CD14-positive monocyte (primary cell): ENCODE measurements around the gene SEM1. TPM values are rescaled to one million over a fixed set of nuclear protein-coding genes. Genes with fewer than 3 reads are reported as not detected.

Experiments used
- DNase-seq, 3 donors: peaks; one replicate each; pipeline ENCODE4 v3.0.0-alpha.2; 2011 to 2022
- H2AFZ ChIP-seq: 2 replicates; pipeline ENCODE4 v1.6.0; 2012; ENCODE audit warnings: mild to moderate bottlenecking, low read depth, low read length, inconsistent platforms; ENCODE audit not compliant: insufficient read depth, poor library complexity, severe bottlenecking
- H3K27ac ChIP-seq, 2 donors: 1 replicate in 1 of 2; 2 replicates in 1 of 2; pipeline ENCODE4 v1.5.1; 2012 to 2013; ENCODE audit warnings: low read length in 2 of 2, control low read depth in 1 of 2, inconsistent platforms in 1 of 2, low read depth in 1 of 2, mild to moderate bottlenecking in 1 of 2
- H3K27me3 ChIP-seq, 2 donors: one replicate each; pipeline versions ENCODE4 v1.6.0 to v1.6.1; 2011 to 2013; ENCODE audit warnings: low read length in 2 of 2; ENCODE audit not compliant: control insufficient read depth in 2 of 2, insufficient read depth in 2 of 2
- H3K36me3 ChIP-seq, 2 donors: replicated peaks in 1 of 2; 1 replicate in 1 of 2; 2 replicates in 1 of 2; pipeline versions ENCODE4 v1.5.1 to v1.6.1; 2012 to 2013; ENCODE audit warnings: low read length in 2 of 2, control low read depth in 1 of 2, inconsistent platforms in 1 of 2, mild to moderate bottlenecking in 1 of 2; ENCODE audit not compliant: insufficient read depth in 2 of 2, control insufficient read depth in 1 of 2
- H3K4me1 ChIP-seq, 2 donors: 1 replicate in 1 of 2; 2 replicates in 1 of 2; pipeline versions ENCODE4 v1.5.1 to v1.6.1; 2012 to 2013; ENCODE audit warnings: low read length in 2 of 2, control low read depth in 1 of 2, inconsistent platforms in 1 of 2, mild to moderate bottlenecking in 1 of 2, moderate library complexity in 1 of 2; ENCODE audit not compliant: insufficient read depth in 2 of 2, control insufficient read depth in 1 of 2
- H3K4me2 ChIP-seq: replicated peaks from 2 replicates; pipeline ENCODE3; 2012; ENCODE audit warnings: low read length, moderate library complexity, mild to moderate bottlenecking; ENCODE audit not compliant: poor library complexity, severe bottlenecking; ENCODE audit errors: extremely low read depth
- H3K4me3 ChIP-seq, 3 experiments: fragments of 200-600 bp in 1 of 3; sonication (generic) in 1 of 3; replicated peaks in 1 of 3; 1 replicate in 2 of 3; 2 replicates in 1 of 3; pipeline ENCODE4 v1.5.1; 2011 to 2013; ENCODE audit warnings: low read length in 3 of 3, mild to moderate bottlenecking in 3 of 3, control low read depth in 2 of 3, low read depth in 2 of 3, inconsistent platforms in 1 of 3, moderate library complexity in 1 of 3
- H3K79me2 ChIP-seq: 2 replicates; pipeline ENCODE4 v1.6.0; 2012; ENCODE audit warnings: mild to moderate bottlenecking, control low read depth, inconsistent platforms, low read length, moderate library complexity; ENCODE audit not compliant: insufficient read depth
- H3K9ac ChIP-seq: 2 replicates; pipeline ENCODE4 v1.6.0; 2017; ENCODE audit warnings: low read length, mild to moderate bottlenecking; ENCODE audit not compliant: insufficient read depth, poor library complexity, severe bottlenecking
- H3K9me3 ChIP-seq, 2 donors: replicated peaks in 1 of 2; 1 replicate in 1 of 2; 2 replicates in 1 of 2; pipeline versions ENCODE4 v1.5.1 to v1.6.1; 2012 to 2013; ENCODE audit warnings: low read length in 2 of 2, control low read depth in 1 of 2; ENCODE audit not compliant: control insufficient read depth in 1 of 2, insufficient read depth in 1 of 2
- H4K20me1 ChIP-seq: 2 replicates; pipeline ENCODE4 v1.6.0; 2012; ENCODE audit warnings: mild to moderate bottlenecking, low read length, control low read depth, moderate library complexity; ENCODE audit not compliant: insufficient read depth
- H3K27ac Mint-ChIP-seq, 7 donors: one replicate each; pipeline ENCODE4 v1.8.0; 2020; ENCODE audit warnings: mild to moderate bottlenecking in 7 of 7, mixed read lengths in 7 of 7, moderate library complexity in 6 of 7, inconsistent platforms in 2 of 7
- H3K27me3 Mint-ChIP-seq, 3 donors: one replicate each; pipeline ENCODE4 v1.8.0; 2021 to 2022; ENCODE audit warnings: low read depth in 3 of 3, mild to moderate bottlenecking in 3 of 3, mixed read lengths in 3 of 3, moderate library complexity in 3 of 3, inconsistent platforms in 1 of 3
- H3K36me3 Mint-ChIP-seq, 2 donors: one replicate each; pipeline ENCODE4 v1.8.0; 2020; ENCODE audit warnings: mixed read lengths in 2 of 2, inconsistent platforms in 1 of 2, mild to moderate bottlenecking in 1 of 2
- H3K4me1 Mint-ChIP-seq: one replicate; pipeline ENCODE4 v1.8.0; 2020; ENCODE audit warnings: mild to moderate bottlenecking, mixed read lengths
- H3K4me3 Mint-ChIP-seq, 2 donors: one replicate each; pipeline ENCODE4 v1.8.0; 2020; ENCODE audit warnings: mild to moderate bottlenecking in 2 of 2, mixed read lengths in 2 of 2, moderate library complexity in 1 of 2
- H3K9me3 Mint-ChIP-seq, 7 donors: one replicate each; pipeline ENCODE4 v1.8.0; 2020 to 2022; ENCODE audit warnings: mixed read lengths in 7 of 7, mild to moderate bottlenecking in 6 of 7, moderate library complexity in 6 of 7, inconsistent platforms in 2 of 7
- CTCF ChIP-seq: fragments of 200-600 bp; IDR thresholded peaks from one replicate; pipeline ENCODE4 v1.8.0; 2022; ENCODE audit warnings: antibody characterized with exemption, mild to moderate bottlenecking
- WGBS: methylation state at CpG from one replicate; pipeline ENCODE4 v1.1.5; 2013; ENCODE audit warnings: missing lambda C conversion rate; ENCODE audit not compliant: insufficient coverage; 5-methylcytosine and 5-hydroxymethylcytosine counted together
- intact Hi-C, 2 donors: fragments of 100-400 bp; cut with micrococcal nuclease; formaldehyde crosslinking; loops; one replicate each; pipeline versions ENCODE4 v1.15.0 to v1.15.1; 2023
- polyA plus RNA-seq, 3 donors: library from polyadenylated mRNA; depleted of rRNA in 1 of 3; unstranded in 2 of 3; stranded (reverse) in 1 of 3; fragments of 300-500 nt in 2 of 3; fragments of >200 nt in 1 of 3; fragmentation: Illumina TruSeq in 2 of 3; gene quantifications; 1 replicate in 2 of 3; 2 replicates in 1 of 3; pipeline ENCODE4 v1.2.3, GENCODE V29; 2012 to 2021

The SEM1 gene
- polyA plus RNA-seq, 3 donors: 8.0 to 117 (median 98.1) TPM

- Histone ChIP-seq H3K4me2 (no peak overlapping the region), H2AFZ (no peak overlapping the region)
- no peak overlapping the region for H3K4me3 Mint-ChIP-seq
These were observed 24.7 kb upstream of the SEM1 start for GRCh38 chr7:96734343-96734742.

GRCh38 chr7:96729820-96730219 is 20.2 kb upstream of the SEM1 start:
- Histone ChIP-seq H3K27ac (no peak overlapping the region), H3K36me3 (no peaks in the 10 kb centered on the region), H3K4me3 (no peak overlapping the region), H2AFZ (no peak overlapping the region), H4K20me1 (no peaks in the 10 kb centered on the region), H3K4me2 (no peak overlapping the region), H3K27me3 (peaks cover 0 to 2% of the 10 kb centered on the region in 2 donors), H3K4me1 (no peaks in the 10 kb centered on the region), H3K79me2 (no peaks in the 10 kb centered on the region), H3K9me3 (no peaks in the 10 kb centered on the region), H3K9ac (no peak overlapping the region)
- H3K4me3 Mint-ChIP-seq: no peak overlapping the region
- H3K9me3 Mint-ChIP-seq: peaks cover 0 to 3% (median 1%) of the 10 kb centered on the region in 7 donors
- peaks cover 0 to 9% (median 2%) of the 10 kb centered on the region in 3 donors for H3K27me3 Mint-ChIP-seq
- no peak for TF ChIP-seq CTCF
- intact Hi-C loops: no loop called here
- DNase-seq: no peak
- no CpG with 5 or more reads among the region's 2 CpGs for WGBS
- H3K27ac Mint-ChIP-seq: no peak overlapping the region
- no peaks in the 10 kb centered on the region for H3K36me3 Mint-ChIP-seq
- no peaks in the 10 kb centered on the region for H3K4me1 Mint-ChIP-seq

More at GRCh38 chr7:96734343-96734742, 24.7 kb upstream of the SEM1 start:
- Histone ChIP-seq H4K20me1 (no peaks in the 10 kb centered on the region), H3K79me2 (no peaks in the 10 kb centered on the region), H3K27ac (no peak overlapping the region), H3K27me3 (peaks cover 0 to 2% of the 10 kb centered on the region in 2 donors), H3K9me3 (no peaks in the 10 kb centered on the region), H3K9ac (no peak overlapping the region), H3K4me1 (no peaks in the 10 kb centered on the region), H3K4me3 (no peak overlapping the region), H3K36me3 (no peaks in the 10 kb centered on the region)
- WGBS: no CpG with 5 or more reads among the region's 2 CpGs
- no peak overlapping the region for H3K27ac Mint-ChIP-seq
- DNase-seq: no peak
- intact Hi-C loops: no loop called here
- H3K36me3 Mint-ChIP-seq: no peaks in the 10 kb centered on the region
- peaks cover 0 to 3% (median 0%) of the 10 kb centered on the region in 7 donors for H3K9me3 Mint-ChIP-seq
- no peaks in the 10 kb centered on the region for H3K4me1 Mint-ChIP-seq
- H3K27me3 Mint-ChIP-seq: peaks cover 0 to 5% (median 0%) of the 10 kb centered on the region in 3 donors
- TF ChIP-seq CTCF: no peak
